ENCODE data around the gene KAT2B.

Gene KAT2B

DNA sequence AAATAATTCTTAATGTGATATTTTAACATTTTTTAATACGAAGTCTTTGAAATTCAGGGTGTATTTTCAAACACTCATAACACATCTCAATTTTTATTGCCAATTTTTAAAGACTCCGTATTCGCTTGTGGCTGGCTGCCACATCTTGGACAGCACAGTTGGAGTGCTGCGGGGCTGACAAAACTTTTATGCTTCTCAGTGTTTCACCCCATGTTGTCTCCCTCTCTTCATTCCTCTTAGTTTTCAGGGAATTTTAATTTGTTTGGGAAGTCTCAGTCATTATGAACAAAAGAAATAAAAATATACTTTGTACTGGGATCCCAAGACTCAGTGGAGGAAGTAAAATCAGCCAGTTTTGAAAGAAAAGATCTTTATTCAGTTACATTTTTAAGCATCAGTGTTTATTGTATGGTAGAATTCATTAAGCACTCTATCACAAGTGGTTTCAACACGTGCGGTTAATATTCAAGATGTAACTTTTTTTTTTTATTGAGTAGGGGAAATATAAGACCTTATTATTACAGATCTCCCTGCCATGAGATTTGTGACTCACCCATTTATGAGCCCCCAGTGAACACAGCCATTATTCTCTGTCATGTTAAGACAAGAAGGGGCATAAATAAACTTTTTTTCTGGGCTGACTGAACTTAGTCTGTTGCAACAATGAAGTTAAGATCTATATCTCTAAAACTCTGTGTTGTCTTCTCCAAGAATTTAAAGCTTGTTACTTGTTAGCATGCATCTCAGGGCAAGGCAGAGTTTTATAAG, 26.8 kb downstream of the KAT2B start:
- DNase-seq: no peak

- DNase-seq: no peak
Measured at GRCh38 chr3:20068512-20069177, 28.4 kb downstream of the KAT2B start.

DNA sequence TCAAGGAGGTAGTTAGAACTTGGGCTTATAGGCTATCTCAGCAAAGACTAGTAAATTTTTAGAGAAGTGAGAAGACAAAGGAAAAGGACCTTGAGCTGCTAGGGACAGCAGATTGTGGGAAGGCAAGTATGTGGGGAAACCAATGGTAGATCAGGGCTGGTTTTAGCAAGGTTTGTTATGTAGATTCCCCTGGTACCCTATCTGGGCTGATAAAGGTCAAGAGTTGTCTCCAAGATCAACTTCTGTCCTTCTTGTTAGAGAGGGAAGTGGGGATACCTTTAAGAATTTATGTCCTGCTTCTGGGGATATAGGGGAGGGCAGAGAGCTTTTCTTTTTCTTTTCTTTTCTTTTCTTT, 28.9 kb downstream of the KAT2B start:
- DNase-seq: no peak

GRCh38 chr3:20071175-20071574, 30.9 kb downstream of the KAT2B start:
- no peak for DNase-seq

- DNase-seq: peak; percentile 79
Measured at GRCh38 chr3:20072422-20072821, 32.2 kb downstream of the KAT2B start.

- DNase-seq: no peak
Measured at GRCh38 chr3:20073068-20073467, 32.8 kb downstream of the KAT2B start.

DNA sequence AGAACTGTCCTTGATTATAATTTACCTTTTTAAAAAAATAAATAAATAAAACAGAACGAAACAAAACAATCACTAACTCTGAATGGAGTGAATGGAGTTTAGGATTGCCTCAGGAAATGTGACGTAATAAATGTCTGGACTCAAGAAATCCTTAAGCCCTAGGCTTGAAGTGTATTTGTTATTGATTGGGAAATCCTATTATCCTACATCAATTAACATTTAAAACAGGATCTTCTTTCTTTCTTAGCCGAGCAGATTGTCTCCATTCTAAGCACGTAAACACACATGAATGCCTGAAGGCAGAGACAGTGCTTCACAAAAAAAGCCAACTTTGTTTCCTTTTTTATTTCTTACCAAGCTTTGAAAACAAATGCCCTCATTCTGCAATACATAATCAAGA, 33.4 kb downstream of the KAT2B start:
- peak; percentile 49 for DNase-seq

- no peak for DNase-seq
Measured at GRCh38 chr3:20074226-20075063, 34.2 kb downstream of the KAT2B start.

DNA sequence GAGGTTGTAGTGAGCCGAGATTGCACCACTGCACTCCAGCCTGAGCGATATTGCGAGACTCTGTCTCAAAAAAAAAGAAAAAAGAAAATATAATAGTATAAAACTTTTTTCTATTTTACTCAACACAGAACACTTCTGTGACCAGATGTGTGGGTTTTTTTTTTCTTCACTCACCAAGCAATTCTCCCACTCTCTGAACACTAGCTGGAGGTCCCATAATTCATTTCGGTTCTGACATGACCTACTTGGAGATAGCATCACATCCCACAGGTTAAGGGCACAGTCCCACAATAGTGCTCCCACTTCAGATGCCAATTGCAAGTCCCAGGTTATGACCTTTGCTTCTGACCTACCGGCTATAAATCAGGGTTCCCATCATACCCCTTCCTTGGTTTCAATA, 35.0 kb downstream of the KAT2B start:
- DNase-seq: no peak

DNA sequence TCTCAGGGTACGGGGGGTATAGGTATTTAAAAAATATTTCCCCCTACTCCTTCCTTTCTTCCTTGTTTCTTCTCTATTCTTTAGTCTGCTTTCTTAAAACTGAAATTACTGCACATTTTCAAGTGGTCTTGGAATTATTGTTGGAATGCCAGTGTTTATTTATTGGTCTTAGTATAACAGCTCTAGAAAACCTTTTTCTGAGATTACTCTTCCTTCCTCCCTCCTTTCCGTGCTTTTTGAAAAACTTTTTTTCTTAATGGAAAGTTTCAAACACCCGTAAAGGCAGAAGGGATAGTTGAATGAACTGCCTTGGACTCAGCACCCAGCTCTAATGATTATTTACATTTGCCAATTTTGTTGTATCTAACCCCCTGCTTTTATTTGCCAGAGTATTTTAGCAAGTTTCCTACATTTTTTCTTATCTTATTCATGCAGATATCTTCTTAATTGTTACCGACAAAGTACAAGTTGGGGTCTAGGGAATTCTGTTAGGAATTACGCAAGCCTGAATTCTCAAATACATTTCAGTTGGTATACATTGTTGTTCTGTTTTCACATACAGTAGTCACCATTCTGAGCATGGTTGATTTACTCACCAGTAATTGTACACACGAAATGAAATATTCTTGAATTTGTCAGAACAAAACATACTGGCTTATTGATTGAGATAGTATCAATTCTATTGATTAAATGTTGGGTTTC, 36.2 kb downstream of the KAT2B start:
- no peak for DNase-seq

- no peak for DNase-seq
Measured at GRCh38 chr3:20077068-20077467, 36.8 kb downstream of the KAT2B start.

DNA sequence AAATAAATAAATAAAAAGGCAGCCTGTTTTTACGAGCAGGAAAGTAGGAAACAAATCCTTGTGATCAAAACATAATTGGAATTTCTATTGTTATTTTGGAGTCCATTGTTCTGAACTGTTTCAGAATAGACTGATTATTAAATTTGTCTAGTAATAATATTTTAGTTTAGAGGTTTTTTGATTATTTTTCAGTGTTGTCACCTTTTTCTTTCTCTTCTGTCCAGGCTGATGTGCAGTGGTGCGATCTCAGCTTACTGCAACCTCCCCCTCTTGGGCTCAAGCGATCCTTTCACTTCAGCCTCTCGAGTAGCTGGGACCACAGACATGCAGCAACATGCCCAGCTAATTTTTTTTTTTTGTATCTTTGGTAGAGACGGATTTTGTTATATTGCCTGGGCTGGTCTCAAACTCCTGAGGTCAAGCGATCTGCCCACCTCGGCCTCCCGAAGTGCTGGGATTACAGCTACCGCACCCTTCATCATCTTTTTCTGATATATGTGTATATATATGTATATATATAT, 38.0 kb downstream of the KAT2B start:
- no peak for DNase-seq

- peak; percentile 33 for DNase-seq
Measured at GRCh38 chr3:20079621-20080020, 39.4 kb downstream of the KAT2B start.

DNA sequence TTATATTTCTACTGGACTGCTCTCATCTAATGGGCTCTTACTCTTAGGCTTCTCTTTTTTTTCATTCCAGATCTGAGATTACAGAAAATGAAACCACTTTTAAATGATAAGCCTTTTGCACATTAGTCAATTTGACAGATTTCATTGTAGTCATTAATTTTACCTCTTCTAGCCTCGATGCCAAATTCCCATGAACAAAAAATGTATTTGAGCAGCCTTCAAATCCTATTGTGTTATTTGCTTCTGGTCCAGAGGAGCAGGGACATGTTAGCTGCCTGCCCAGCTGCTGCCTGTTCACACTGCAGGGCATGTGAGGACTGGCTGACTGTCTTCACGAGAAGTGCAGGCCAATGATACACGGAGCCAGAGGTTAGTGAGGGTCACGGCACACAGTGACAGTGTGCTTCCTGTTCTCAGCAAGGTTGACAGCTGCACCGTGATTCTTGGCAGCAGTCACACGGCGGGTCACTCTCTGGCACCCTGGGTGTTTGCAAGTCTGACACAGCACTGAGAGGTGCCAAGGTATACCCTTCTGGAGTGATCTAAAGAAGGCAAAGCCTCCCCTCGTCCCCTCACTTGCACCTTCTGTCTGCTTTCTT, 40.8 kb downstream of the KAT2B start:
- DNase-seq: peak; percentile 34

- no peak for DNase-seq
Measured at GRCh38 chr3:20083253-20083652, 43.0 kb downstream of the KAT2B start.

DNA sequence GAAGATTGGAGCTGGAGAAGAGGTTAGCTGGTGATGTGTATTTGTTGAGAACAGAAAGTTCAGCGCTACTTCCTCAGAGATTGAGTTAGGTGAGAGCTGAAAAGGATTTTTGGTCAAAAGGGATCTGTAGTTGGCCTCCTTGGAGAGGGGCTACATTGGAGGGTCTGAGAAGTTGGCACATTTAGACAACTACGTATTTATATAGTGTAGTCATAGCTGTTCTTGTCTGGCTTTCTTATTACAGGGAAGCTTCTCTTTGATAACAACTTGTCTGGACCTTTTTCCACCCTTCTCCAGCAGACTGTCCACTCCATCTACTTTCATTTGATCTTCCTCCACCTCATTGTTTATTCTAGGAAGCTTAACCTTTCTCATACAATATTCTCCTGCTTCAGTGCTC, 43.7 kb downstream of the KAT2B start:
- no peak for DNase-seq

DNA sequence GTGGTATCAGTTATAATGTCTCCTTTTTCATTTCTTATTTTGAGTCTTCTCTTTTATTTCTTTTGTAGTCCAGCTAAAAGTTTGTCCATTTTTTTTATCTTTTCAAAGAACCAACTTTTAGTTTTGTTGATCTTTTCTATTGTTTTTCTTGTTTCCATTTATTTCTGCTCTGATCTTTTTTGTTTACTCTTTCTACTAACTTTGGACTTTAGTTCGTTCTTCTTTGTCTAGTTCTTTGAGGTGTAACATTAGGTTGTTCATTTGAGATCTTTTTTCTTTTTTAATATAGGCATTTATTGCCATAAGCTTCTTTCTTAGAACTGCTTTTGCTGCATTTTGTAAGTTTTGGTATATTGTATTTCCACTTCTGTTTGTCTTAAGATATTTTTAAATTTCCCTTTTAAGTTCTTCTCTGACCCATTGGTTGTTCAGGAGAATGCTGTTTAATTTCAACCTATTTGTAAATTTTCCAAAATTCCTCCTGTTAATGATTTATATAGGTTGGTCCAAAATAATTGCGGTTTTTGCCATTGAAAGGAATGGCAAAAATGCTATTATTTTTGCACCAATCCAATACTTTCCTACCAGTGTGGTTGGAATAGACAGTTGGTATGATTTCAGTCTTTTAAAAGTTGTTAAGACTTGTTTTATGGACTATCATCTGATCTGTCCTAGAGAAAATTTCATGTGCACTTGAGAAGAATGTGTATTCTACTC, 51.2 kb downstream of the KAT2B start:
- no peak for DNase-seq

GRCh38 chr3:20095470-20095869, 55.2 kb downstream of the KAT2B start:
- DNase-seq: no peak

- DNase-seq: no peak
Measured at GRCh38 chr3:20096135-20096685, 56.0 kb downstream of the KAT2B start.

DNA sequence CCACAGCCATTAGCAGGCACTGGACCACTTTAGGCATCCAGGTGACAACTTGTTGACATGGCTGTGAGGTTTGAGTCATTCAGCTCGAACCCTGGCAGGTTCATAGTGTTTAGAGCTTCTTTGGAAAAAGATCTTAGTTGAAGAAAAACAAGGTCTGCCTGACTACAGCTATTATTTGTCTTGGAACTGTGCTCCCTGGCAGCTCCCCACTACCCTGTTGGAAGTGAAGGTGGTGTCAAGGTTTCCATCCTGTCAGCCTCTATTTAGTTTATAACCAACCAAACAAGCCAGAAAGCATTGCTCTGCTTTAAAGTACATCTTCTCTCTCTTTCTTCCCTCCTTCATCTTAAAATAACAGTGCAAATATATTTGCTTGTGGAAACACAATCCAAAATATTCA, 56.8 kb downstream of the KAT2B start:
- no peak for DNase-seq

DNA sequence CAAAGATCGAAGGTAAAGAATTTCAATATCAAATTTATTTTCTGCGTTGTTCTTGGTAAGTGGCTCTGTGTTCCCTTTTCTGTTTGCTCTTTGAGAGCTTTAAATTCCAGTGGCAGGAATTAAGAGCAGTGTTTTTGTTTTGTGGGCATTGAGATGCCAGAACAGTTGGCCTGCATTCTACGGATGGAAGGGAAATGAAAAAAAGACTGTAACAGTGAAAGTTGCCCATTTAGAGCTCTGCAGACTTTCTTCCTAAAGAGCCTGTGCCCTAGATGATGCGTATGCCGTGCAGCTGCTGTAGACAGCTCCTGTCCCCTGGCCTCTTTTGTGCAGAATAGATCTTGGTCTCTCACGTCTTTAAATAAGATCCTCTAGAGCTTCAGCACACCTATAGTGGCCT, 58.8 kb downstream of the KAT2B start:
- peak; percentile 22 for DNase-seq

Data from midbrain (tissue), 1 donor.